ENCODE data around the gene SLC25A2. TPM values are rescaled to one million over a fixed set of nuclear protein-coding genes. Genes with fewer than 3 reads are reported as not detected.

The SLC25A2 gene
- total and polyA plus RNA-seq, 2 of the 8 experiments (the other 6 are each of a cell fraction or from before 2014, with no cell fraction given) = not detected

DNA sequence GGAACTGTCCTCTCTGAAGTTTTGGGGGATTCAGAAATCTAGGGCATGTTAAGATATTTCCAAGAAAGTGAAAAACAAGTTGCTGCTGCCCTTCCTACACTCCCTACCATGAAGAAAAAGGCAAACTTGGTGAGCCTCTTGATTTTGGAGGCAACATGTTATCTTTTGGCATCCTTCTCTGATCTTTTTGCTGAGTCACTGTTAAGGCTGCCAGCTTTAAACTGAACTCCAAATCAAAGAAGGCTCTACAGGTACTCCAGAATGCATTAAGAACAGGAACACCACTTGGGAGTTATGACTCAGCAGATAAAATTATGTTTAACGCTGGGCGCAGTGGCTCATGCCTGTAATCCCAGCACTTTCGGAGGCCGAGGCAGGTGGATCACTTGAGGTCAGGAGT is 34.7 kb downstream of the SLC25A2 start:
- FAIRE-seq (no peak), DNase-seq (ENCODE audit: low read depth in 1 of 2, low spot score in 2 of 2) (no peak)
- Histone ChIP-seq H2AK5ac (ENCODE audit: low read depth, low read length) (no peak overlapping the region), H2AFZ (ENCODE audit: low read length) (no peak overlapping the region), H3K56ac (replicated peaks; ENCODE audit: insufficient read length, low read depth, low read length) (no peak overlapping the region), H3K9ac (replicated peaks in 1 of 4; ENCODE audit: extremely low read depth in 1 of 4, low read depth in 3 of 4, low read length in 3 of 4) (no peak overlapping the region), H3K14ac (ENCODE audit: insufficient read length) (no peak overlapping the region), H2BK15ac (ENCODE audit: low read length) (no peak overlapping the region), H3K27ac (ENCODE audit: low read depth, low read length) (no peak overlapping the region), H4K20me1 (replicated peaks in 1 of 2; ENCODE audit: control insufficient read depth in 1 of 2, insufficient read depth in 2 of 2, low read length in 2 of 2) (no peaks in the 10 kb centered on the region), H2BK12ac (ENCODE audit: low read depth, low read length) (no peak overlapping the region), H2BK20ac (ENCODE audit: low read length) (no peak overlapping the region), H3K36me3 (ENCODE audit: control insufficient read depth in 2 of 4, insufficient read depth in 4 of 4, low read length in 3 of 4) (peaks cover 0 to 3% (median 0%) of the 10 kb centered on the region in 4 experiments; a peak in 2 of 8 replicates), H3K23me2 (ENCODE audit: low read depth, low read length) (no peaks in the 10 kb centered on the region), H2BK5ac (ENCODE audit: low read depth, low read length) (no peak overlapping the region), H4K91ac (replicated peaks; ENCODE audit: insufficient read length, low read length) (no peak overlapping the region), H2BK120ac (replicated peaks; ENCODE audit: low read depth, low read length) (no peak overlapping the region), H3K4me1 (replicated peaks in 1 of 4; ENCODE audit: control insufficient read depth in 3 of 4, insufficient read depth in 4 of 4, low read length in 3 of 4) (no peaks in the 10 kb centered on the region), H3K4me3 (ENCODE audit: extremely low read depth in 1 of 4, insufficient read depth in 2 of 4, low read depth in 3 of 4, low read length in 4 of 4) (no peak overlapping the region), H3K79me1 (ENCODE audit: low read depth, low read length) (no peaks in the 10 kb centered on the region), H4K8ac (ENCODE audit: extremely low read depth, insufficient read depth, low read length) (no peak overlapping the region), H3K18ac (ENCODE audit: extremely low read depth, low read length) (no peak overlapping the region), H3K9me3 (ENCODE audit: insufficient read depth in 2 of 2, low read depth in 1 of 2, low read length in 1 of 2) (peaks cover 49 to 72% of the 10 kb centered on the region in 2 experiments), H4K5ac (ENCODE audit: insufficient read length, low read depth, low read length) (no peak overlapping the region), H3K23ac (ENCODE audit: insufficient read length) (no peak overlapping the region), H3K79me2 (ENCODE audit: control insufficient read depth in 1 of 2, insufficient read depth in 2 of 2, low read length in 2 of 2) (no peaks in the 10 kb centered on the region), H3K27me3 (replicated peaks in 1 of 4; ENCODE audit: control insufficient read depth in 3 of 4, extremely low read depth in 1 of 4, insufficient read depth in 3 of 4, low read length in 3 of 4) (no peaks in the 10 kb centered on the region), H3K4me2 (ENCODE audit: insufficient read depth in 1 of 2, low read depth in 2 of 2, low read length in 2 of 2) (no peak overlapping the region), H3K4ac (replicated peaks; ENCODE audit: insufficient read length, low read depth, low read length) (no peak overlapping the region)
- TF ChIP-seq MAFK (IDR thresholded peaks at IDR 0.05; ENCODE audit: low read depth, low read length) = 0 out of 2 replicates have a peak, but pooled peaks have one; percentile 19
- TF ChIP-seq KDM4A (IDR thresholded peaks at IDR 0.05; ENCODE audit: low read depth, low read length, severe bottlenecking) = no peak
- TF ChIP-seq CTCF (IDR thresholded peaks at IDR 0.05; ENCODE audit: control extremely low read depth in 1 of 3, insufficient read depth in 1 of 3, low read depth in 1 of 3, low read length in 3 of 3) = no peak
- TF ChIP-seq ASH2L (IDR thresholded peaks at IDR 0.05; ENCODE audit: low read length) = no peak
- TF ChIP-seq SAP30 (IDR thresholded peaks at IDR 0.05; ENCODE audit: insufficient read depth, insufficient replicate concordance, low read length) = no peak
- TF ChIP-seq CTBP2 (IDR thresholded peaks at IDR 0.05; ENCODE audit: borderline replicate concordance, insufficient read depth, insufficient read length, low read length) = no peak
- TF ChIP-seq JUN (IDR thresholded peaks at IDR 0.05; ENCODE audit: low read depth, low read length) = no peak
- no peak for TF ChIP-seq MAX (IDR thresholded peaks at IDR 0.05)
- TF ChIP-seq BACH1 (IDR thresholded peaks at IDR 0.05; ENCODE audit: low read length) = peak; percentile 54; the same call in 1 of the 2 replicates
- POLR2A ChIA-PET (ENCODE audit: partially characterized antibody) = no interaction called here
- 97% methylated on average over 4 of the region's 4 CpGs; no CpG with 5 or more reads in 1 of the 2 experiments for WGBS, 2 experiments (ENCODE audit: extremely low coverage in 1 of 2, insufficient coverage in 1 of 2, insufficient read length in 1 of 2, insufficient replicate concordance in 2 of 2, low coverage in 1 of 2, low lambda C conversion rate in 2 of 2, missing lambda C conversion rate in 1 of 2)
- CTCF ChIA-PET (ENCODE audit: partially characterized antibody) = no interaction called here

All from H1 (cell line).